NCI-H524 (cell line): ENCODE data around the gene BTF3L4.
"Not testable (repeated sequence)": the region's sequence is repeated elsewhere in the genome, so short reads cannot be mapped to it uniquely, and the experiment has no call there.

ENCODE experiments used
- DNase-seq, 2 experiments: peaks; one replicate each; lab custom pipeline; 2025; lab: John Stamatoyannopoulos, UW

Gene BTF3L4

GRCh38 chr1:52055066-52055865 is 829 bp upstream of the BTF3L4 start, which contains the start of gene TXNDC12:
Gene TXNDC12 (minus strand): TSS chr1:52055191. CDS start chr1:52055096, 95 bp downstream.
- peak; percentile 75 to 84 for DNase-seq

- no peak for DNase-seq
Observed at GRCh38 chr1:52055866-52056162, 281 bp upstream of the BTF3L4 start.

- no peak for DNase-seq
Observed at GRCh38 chr1:52056937-52057231, 789 bp downstream of the BTF3L4 start.

- no peak for DNase-seq
Observed at GRCh38 chr1:52057255-52057654, 1.2 kb downstream of the BTF3L4 start.

GRCh38 chr1:52057876-52058415 is 1.9 kb downstream of the BTF3L4 start:
- DNase-seq = no peak

- DNase-seq = no peak
Observed at GRCh38 chr1:52059321-52059720, 3.2 kb downstream of the BTF3L4 start.

GRCh38 chr1:52059888-52060287 is 3.8 kb downstream of the BTF3L4 start:
- no peak for DNase-seq

GRCh38 chr1:52060822-52061221 is 4.7 kb downstream of the BTF3L4 start:
- no peak for DNase-seq

GRCh38 chr1:52063192-52063591 is 7.1 kb downstream of the BTF3L4 start:
- no peak for DNase-seq

GRCh38 chr1:52070704-52071103 is 14.6 kb downstream of the BTF3L4 start:
- no peak for DNase-seq

GRCh38 chr1:52072291-52072690 is 16.2 kb downstream of the BTF3L4 start:
- DNase-seq = no peak

GRCh38 chr1:52077277-52077676 is 21.2 kb downstream of the BTF3L4 start:
- DNase-seq = not testable (repeated sequence)

- DNase-seq = no peak
Observed at GRCh38 chr1:52080014-52080415, 23.9 kb downstream of the BTF3L4 start.

- DNase-seq = not testable (repeated sequence)
Observed at GRCh38 chr1:52087892-52088291, 31.8 kb downstream of the BTF3L4 start.

- DNase-seq = not testable (repeated sequence)
Observed at GRCh38 chr1:52094300-52094699, 38.2 kb downstream of the BTF3L4 start.

- no peak for DNase-seq
Observed at GRCh38 chr1:52096216-52096615, 40.1 kb downstream of the BTF3L4 start.

- DNase-seq = no peak
Observed at GRCh38 chr1:52098139-52098871, 42.2 kb downstream of the BTF3L4 start.

GRCh38 chr1:52102336-52103013 is 46.4 kb downstream of the BTF3L4 start:
- DNase-seq = no peak

GRCh38 chr1:52111492-52111891 is 55.4 kb downstream of the BTF3L4 start:
- DNase-seq = no peak

- DNase-seq = no peak
Observed at GRCh38 chr1:52112489-52112888, 56.4 kb downstream of the BTF3L4 start.

GRCh38 chr1:52119301-52120079 is 63.4 kb downstream of the BTF3L4 start:
- no peak for DNase-seq

GRCh38 chr1:52122384-52122783 is 66.3 kb downstream of the BTF3L4 start:
- no peak for DNase-seq
